Hematopoietic multipotent progenitor cell treated with erythropoietin and hydrocortisone succinate and interleukin-3 and kit ligand, for 15 days (in vitro differentiated cells): ENCODE results near the gene P3H2.

ENCODE experiments used
- DNase-seq: peaks from one replicate; pipeline ENCODE4 v3.0.0-alpha.2; 2015; ENCODE audit warnings: low spot score

Gene P3H2

DNA sequence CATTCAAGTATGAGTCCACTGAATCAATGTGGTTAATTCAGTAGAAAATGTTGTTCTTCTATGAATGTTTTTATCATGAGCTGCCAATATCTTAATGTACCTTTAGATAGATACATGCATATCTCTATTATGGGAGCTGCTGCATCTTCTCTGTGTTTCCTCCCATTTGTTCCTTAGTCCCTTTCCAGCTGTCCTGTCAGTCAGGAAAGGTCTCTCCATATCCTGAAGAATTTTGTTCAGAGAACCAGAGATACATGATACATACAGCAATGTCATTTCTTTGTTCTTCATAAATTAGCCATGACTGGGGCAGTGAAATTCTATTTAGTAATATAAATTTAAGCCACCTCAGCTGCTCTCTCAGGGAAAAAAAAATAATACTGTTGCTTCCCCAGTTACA is 103.7 kb downstream of the P3H2 start:
- no peak for DNase-seq

DNA sequence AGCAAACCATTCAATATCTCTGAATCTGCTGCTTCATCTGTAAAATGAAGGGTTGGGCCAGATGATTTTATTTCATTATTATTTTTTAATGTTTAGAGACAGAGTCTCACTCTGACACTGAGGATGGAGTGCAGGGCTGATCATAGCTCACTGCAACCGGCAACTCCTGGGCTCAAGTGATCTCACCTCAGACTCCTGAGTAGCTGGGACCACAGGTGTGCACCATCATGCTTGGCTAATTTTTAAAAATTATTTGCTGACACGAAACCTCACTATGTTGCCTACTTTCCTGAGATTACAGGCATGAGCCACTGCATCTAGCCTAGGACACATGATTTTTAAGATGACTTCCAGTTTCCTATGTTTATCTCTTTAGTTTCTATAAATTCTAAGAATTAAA is 105.8 kb downstream of the P3H2 start:
- no peak for DNase-seq

DNA sequence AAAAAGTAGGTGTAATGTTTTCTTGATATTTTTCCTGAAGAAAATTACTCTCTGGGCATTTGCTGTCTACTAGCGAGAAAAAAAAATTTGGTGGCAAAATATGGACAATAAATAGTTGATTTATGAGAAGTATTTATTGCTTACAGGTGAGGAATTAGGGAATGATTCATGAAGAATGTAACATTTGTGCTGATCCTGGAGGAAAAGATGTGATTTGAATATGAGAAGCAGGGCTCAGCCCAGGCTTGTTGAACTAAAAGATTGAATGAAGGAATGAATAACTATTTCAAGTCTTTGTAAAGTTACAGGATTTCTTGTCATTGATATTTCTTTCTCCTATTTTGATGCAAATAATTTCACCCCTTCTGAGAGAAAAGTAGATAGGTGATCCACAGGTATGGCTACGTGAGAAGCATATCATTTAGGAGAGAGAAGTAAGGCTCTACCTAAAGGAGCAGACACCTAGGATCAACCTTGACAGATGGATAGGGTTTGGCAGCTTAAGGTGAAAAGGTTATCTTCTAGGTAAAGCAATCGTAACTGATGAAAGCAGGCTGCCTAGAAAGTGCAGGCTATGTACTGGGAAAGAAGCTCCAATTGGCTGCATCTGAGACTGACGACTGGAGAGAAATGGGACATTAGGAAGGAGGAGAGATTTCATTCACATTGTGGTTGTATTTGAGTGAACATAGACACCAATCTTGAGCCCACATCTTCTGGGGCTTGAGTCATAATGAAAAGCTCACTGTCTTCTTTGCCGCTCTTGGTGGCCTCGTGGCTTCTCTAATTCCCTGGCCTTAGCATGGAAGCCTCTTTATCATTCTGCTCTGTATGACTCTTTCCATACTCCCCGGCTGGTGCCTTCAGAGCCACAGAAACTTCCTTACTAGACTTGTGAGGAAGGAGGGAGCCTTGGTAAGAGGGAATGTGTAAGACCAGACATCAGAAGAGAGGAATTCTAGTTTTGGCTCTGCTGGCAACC is 106.5 kb downstream of the P3H2 start:
- DNase-seq: no peak

DNA sequence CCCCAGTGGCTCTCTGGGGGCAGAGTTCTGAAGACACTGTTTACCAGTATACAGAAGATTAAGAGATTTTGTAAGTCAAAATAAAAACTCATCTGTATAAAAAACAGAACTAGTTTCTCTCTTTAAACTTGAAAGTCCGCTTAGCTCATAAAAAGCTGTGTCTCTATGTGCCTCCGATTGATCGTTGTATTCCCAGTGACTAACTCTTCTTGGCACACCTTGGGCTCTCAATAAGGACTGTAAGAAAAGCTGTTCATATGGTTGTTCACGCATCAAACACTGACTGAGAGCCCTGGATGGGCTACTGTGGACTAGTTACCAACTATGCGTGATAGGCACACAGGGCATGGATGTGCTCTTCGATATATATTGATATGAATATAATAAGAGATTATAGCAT is 107.9 kb downstream of the P3H2 start:
- DNase-seq: no peak

DNA sequence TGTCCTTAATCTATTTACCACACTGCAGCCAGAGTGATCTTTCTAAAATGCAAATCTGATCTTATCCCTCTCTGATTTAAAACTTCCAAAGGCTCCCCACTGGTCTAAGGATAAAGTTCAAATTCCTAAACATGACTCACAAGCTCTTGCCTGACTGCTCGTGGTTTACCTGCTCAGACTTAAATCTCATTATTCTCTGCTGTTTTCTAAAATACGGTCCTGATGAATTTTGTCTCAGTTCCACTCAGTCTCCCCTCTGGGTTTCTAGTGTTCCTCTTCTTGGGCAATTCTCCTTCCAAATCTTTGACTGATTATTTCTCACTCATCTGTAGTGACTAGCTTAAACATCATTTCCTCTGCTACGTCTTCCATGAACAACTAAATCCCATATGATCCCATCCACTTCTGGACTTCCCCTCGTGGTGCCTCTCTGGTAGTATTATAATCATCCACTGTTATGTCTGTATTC is 108.3 kb downstream of the P3H2 start:
- DNase-seq: no peak

DNA sequence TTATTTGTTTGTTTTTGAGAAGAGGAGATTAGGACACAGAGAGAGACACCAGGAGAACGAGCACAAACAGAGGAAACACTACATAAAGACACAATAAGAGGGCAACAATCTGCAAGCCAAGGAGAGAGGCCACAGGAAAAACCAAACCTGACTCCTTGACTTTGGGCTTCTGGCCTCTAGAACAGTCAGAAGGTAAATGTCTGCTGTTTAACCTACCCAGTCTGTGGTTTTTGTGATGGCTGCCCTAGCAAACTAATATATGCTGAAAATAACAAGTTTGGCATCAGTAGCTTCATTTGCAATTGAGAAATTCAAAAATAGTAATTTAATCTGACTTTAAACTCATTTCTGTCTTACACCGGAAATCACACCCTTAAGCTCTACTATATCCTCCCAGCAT is 110.2 kb downstream of the P3H2 start:
- no peak for DNase-seq

DNA sequence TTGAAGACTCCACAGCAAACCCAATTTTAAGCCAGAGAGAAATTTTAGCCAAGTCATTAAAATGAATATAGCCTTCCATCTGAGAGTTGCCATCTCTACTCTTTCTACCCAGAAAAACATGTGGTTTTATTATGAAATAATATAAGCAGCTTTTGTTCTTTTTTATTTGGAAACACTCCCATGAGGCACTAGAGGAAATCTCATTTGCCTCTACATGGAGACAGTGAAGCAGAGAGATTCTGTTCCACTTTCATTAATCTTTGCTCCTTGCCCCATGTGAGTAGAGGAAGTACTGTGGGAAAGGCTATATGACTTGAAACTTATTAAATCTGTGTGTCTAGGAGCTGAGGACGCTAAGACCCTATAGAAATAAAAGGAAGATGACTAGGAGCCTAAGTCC is 111.1 kb downstream of the P3H2 start:
- DNase-seq: no peak

DNA sequence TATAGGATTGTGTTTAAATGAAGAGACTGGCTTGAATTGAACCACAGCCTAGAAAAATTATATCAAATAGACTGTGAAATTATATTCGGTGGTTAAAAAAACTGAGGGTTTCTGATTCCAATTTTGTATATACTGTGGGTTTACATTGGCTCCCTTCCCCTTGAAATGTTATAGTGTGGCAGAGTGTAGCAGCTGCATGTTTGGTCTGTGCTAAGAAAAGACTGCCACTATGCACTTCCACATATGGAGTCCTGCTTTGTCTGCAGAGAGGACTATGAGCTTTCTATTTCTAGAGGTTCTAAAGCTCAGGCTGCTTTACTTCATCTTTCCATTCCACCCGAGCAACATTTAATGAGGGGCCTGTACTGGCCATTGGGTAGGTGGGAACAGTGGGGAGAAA is 112.3 kb downstream of the P3H2 start:
- no peak for DNase-seq

DNA sequence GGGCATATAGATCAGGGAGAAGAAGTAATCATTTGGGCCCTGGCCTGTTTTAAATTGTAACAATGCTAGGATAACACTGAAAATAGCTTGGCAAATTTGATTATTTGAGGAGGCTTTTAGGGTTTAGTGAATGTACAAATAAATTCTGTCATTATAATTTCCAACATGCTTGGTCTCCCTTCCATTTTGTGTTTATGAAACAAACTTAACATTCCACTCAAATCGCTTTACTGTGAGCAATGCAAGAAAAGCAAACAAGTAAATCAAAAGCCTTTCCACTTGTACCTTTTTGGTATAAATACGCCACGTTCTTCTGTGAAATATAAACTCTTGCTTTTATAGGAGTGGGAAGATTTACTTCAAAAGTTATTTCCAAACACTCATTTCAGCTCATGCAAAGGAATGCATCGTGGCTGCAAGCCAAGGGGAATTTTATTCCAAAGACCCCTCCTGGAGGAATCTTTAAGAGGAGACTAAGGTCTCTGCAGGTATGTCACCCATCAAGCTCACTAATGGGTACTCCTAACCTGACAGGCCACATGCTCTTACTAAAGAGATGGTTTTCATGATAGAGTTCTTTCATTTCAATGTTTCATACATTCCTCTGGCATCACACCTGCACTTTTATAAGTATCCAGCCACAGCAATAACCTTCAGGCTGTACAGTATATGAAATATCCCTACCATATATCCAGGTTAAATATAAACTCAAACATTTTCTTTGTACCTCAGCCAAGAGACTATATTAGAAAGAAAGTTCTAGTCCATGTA is 115.2 kb downstream of the P3H2 start:
- DNase-seq: no peak

DNA sequence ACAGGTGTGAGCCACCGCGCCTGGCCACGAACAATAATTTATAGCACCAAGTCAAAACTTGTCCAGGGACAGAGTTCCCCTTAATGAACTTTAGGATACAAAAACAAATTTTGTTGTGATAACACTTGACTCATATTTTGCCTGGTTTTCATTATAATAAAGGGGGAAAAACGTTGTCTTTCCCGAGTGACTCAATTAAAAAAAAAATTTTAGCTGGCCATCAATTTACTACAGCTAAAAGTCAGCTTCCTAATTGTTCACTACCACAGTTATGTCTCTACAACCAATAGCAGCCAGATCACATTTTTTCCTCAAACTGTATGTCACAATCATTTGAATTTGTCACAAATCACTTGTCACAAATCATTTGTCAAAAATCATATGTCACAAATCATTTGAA is 116.0 kb downstream of the P3H2 start:
- DNase-seq: no peak

DNA sequence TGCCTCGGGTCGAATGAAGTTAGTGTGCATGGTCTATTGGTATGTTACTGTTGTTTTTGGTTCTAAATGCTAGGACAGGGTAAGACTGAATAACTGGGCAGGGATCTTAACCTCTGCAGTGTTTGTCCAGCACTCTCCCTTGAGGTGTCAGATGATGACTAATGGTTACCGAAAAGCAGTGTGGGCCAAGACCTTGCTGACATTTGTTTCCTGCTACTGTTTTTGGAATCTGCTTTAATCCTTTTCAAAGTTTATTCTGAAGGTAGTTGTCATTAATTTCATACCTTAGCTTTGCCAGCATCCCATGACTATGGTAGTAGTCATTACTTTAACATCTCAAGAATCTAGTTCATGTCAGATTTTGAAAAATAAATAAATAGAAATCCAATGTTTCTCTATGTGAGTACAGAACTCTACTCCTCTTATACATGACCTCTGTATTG is 117.0 kb downstream of the P3H2 start:
- DNase-seq: no peak

DNA sequence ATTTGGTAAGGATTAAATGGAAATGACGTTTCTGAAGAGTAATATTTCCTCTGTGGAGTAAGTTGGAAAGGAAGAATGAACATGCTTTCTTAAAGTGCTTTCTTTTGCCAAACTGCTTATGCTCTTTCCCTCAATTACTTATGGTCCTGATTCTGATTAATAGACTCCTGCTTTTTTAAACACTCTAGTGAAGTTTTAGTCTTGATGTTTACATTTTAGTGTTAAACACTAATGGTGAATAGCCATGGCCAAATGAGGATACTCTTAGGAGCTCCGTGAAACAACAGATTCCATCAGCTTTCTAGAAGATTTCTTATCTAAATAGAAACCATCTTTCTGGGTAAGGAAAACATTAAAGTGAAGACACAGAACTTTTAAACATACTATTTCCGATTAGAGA is 117.6 kb downstream of the P3H2 start:
- DNase-seq: no peak

DNA sequence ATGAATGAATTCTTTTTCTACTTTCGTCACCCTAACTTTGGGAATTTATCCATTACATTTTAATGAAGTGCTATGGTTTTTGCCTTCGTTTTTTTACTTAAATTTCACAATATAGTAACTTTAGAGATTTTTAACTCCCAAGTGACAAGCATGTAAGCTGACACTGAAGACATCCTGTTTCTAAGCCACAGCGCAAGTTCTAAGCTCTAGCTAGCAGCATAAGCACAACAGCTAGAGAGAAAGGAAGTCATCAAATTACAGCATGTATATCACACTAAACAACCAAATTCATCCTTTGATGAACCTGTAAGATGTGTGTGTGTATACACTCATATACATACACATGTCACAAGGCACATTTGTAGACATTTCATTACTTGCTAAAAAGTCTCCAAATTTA is 119.3 kb downstream of the P3H2 start:
- no peak for DNase-seq

DNA sequence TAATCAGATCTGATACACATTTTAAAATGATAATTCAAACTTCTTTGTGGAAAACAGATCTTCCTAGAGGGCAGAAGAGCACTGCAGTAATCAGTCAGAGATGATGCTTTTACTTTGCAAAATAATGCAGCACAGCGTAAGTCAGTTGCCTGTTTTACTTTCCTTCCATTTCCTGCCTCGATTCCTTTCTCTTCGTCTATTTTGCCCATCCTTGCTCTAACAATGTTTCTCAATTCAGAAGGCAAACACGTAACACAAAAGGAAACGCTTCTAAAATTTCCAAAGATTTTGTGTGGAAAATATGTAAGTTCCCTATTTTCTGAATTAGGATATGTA is 119.9 kb downstream of the P3H2 start:
- no peak for DNase-seq

DNA sequence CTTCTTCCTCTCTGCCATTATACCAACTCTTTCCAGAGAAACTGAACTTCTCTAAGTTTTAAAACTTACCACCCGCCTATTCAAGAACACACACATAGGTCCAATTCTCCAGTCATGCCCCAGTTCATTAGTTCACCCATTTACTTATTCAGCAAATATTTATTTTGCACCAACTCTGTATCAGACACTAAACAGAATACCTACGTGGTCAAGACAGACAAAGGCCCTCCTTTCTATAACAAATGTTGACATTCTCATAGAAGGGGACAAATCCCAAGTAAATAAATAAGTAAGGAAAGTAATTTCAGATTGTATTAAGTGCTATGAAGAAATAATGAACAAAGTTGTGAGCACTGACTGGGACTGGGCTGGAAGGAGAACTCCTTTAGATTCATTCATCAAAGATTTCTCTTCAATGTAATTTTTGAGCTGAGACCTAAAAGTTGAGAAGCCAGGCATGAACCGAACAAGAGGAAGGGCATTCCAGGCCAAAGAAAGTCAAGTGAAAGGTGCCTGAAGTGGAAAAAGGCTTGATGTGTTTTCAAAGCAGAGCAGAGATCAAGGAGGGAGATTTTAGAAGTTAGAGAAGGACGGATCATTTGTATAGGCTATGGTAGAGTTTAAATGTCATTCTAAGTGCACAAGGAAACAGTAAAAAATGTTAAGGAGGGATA is 120.4 kb downstream of the P3H2 start:
- DNase-seq: no peak

DNA sequence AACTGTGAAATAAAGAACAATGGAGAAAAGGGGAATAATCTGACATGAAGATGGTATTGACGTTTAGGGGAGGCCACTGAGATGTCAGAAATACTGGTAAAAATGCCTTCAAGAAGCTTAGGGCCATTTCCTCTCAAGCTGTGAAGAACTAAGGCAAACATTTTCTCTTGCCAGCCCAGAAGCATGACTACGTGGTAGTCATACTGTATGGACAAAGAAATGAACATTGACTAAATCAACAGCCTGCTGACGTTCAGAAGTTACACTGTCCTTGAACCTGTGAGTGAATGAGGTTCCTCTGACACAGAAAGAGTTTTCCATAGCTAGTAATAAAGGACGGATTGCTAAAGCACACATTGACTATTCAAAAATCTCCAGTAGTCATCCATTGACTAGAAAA is 121.0 kb downstream of the P3H2 start:
- DNase-seq: no peak

DNA sequence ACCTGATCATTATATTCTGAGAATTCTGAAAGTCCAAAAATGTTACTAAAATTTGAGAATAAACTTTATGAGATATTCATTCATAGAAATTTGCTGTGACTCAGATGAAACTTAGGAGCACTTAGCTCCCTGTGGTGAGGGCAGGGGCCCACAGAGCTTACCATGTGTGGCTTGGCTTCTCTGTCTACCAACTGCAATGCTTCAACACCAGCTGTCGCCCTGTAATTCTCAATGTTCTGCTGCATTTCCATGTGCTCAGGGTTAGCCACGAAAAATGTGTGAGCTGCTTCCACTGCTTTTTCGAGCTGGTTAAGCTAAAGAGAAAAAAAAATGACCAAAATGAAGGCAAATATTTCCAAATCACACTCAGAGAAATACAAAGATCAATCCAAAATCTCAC is 125.6 kb downstream of the P3H2 start:
- DNase-seq: no peak

DNA sequence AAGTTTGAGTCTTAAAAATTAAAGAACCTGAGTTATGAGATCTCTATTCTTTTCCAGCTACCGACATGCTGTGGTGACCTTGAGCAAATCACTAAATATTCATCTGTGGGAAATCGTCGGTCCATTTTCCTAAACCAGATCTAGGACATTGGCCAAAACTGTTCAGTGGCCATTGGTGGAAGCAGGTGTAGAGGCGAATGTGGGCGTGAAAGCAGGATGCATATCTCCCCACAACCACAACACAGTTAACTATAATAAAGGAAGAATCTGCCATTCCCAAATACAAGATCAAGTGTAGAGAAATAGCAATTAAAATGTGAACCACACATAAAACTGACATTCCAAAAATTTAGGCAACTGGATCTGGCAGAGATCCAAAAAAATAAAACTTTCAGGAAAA is 129.9 kb downstream of the P3H2 start:
- no peak for DNase-seq

DNA sequence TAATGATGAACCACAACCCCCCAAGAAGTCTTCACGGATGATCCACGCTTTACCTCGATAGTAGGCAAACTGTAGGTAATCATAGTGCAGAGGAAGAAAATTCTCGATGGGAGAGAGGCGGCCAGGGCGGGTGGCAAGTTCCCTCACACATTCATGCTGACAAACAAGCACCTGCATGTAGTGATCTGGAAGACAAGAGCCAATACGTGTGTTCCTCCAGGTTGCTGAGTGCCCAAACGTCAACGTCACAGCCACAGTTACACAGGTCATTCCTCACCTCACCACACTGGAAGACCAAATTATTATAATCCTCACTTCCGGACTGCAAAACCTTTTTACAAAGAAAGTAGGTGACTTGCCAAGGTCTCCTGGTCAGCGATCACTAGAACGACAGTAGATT is 131.8 kb downstream of the P3H2 start:
- no peak for DNase-seq

DNA sequence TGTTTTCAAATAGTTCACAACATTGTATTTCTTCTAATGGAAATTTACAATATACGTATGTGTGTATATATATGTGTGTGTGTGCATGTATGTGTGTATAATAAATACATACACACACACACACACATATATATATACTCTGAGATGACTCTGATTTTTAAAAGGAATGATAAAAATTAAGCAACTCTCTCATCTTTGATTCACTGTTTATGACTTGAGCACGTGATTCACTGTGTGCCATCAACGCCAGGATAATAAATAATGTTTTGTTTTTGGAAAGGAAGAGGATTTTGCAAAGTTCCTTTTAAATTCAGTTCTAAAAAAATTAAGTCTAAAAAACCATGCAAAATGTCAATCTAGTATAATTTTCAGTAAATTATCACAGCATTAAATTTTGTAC is 132.4 kb downstream of the P3H2 start:
- DNase-seq: no peak

DNA sequence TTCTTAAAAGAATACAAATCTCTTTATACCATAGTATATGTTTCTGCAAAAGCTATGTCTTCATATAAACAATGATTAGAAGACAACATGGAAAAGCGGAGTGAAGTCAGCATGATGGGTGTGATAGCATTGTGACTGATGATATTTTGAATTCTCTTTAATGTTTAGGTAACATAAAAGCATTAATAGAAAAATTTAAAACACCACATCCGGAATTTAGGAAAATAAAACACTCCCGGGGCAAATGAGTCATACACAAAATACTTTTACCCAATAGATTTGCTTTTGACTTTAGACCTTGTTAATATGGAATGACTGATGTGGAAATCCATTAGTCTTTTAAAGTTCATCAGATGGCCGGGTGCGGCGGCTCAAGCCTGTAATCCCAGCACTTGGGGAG is 134.7 kb downstream of the P3H2 start:
- no peak for DNase-seq

DNA sequence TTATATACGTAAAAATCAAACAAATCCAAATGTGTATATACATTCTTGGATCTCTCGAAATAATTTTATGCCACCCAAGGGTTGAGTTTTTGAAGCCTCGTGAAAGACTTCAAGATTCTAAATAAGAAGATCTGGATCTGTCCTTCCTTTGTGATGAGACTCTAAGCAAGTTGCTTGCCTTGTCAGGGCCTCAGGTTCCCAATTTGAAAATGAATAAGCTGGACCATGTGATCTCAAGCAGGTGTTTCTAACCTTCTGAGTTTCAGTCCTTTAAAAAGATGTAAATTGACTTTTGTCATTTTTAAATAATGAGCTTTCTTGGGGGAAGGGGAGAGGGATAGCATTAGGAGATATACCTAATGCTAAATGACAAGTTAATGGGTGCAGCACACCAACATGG is 137.1 kb downstream of the P3H2 start:
- no peak for DNase-seq
